ENCODE measurements around the gene SGIP1. TPM values are rescaled to one million over a fixed set of nuclear protein-coding genes. Genes with fewer than 3 reads are reported as not detected.

SGIP1 gene
- total RNA-seq, 4 donors from 2014 or later: 0.10 to 2.8 (median 0.66) TPM

- H3K36me3 ChIP-seq: no peaks in the 10 kb centered on the region
- TF ChIP-seq POLR2A (IDR thresholded peaks at IDR 0.05) (no peak), CTCF (IDR thresholded peaks at IDR 0.05) (no peak), EP300 (IDR thresholded peaks at IDR 0.05) (no peak), POLR2AphosphoS5 (IDR thresholded peaks at IDR 0.05) (no peak)
- WGBS: 86% methylated on average over 3 of the region's 3 CpGs
- no peak for DNase-seq (ENCODE audit: low spot score in 2 of 2)
- H3K27ac ChIP-seq: no peak overlapping the region
- H3K4me1 ChIP-seq: no peaks in the 10 kb centered on the region
- no peak overlapping the region for H3K4me3 ChIP-seq
- no peaks in the 10 kb centered on the region for H3K27me3 ChIP-seq
- H3K9me3 ChIP-seq: no peaks in the 10 kb centered on the region
Observed at GRCh38 chr1:66521721-66522365, 12.1 kb upstream of the SGIP1 start.

- Histone ChIP-seq H3K36me3 (no peaks in the 10 kb centered on the region), H3K4me3 (no peak overlapping the region), H3K9me3 (no peaks in the 10 kb centered on the region), H3K27ac (no peak overlapping the region), H3K4me1 (no peaks in the 10 kb centered on the region), H3K27me3 (no peaks in the 10 kb centered on the region)
- TF ChIP-seq CTCF (IDR thresholded peaks at IDR 0.05) (no peak), EP300 (IDR thresholded peaks at IDR 0.05) (no peak), POLR2A (IDR thresholded peaks at IDR 0.05) (no peak), POLR2AphosphoS5 (IDR thresholded peaks at IDR 0.05) (no peak)
- no peak for DNase-seq (ENCODE audit: low spot score in 2 of 2)
Observed at GRCh38 chr1:66523562-66523961, 10.4 kb upstream of the SGIP1 start.

- H3K27me3 ChIP-seq: no peaks in the 10 kb centered on the region
- H3K27ac ChIP-seq: no peak overlapping the region
- no peaks in the 10 kb centered on the region for H3K4me1 ChIP-seq
- TF ChIP-seq EP300 (IDR thresholded peaks at IDR 0.05): no peak
- TF ChIP-seq POLR2AphosphoS5 (IDR thresholded peaks at IDR 0.05): no peak
- TF ChIP-seq POLR2A (IDR thresholded peaks at IDR 0.05): no peak
- no peak for TF ChIP-seq CTCF (IDR thresholded peaks at IDR 0.05)
- H3K36me3 ChIP-seq: no peaks in the 10 kb centered on the region
- H3K9me3 ChIP-seq: no peaks in the 10 kb centered on the region
- DNase-seq (ENCODE audit: low spot score in 2 of 2): no peak
- H3K4me3 ChIP-seq: no peak overlapping the region
- WGBS: 97% methylated on average over 1 of the region's 1 CpG
Observed at GRCh38 chr1:66525086-66525485, 8.9 kb upstream of the SGIP1 start.

- TF ChIP-seq POLR2AphosphoS5 (IDR thresholded peaks at IDR 0.05) (no peak), CTCF (IDR thresholded peaks at IDR 0.05) (no peak)
- DNase-seq (ENCODE audit: low spot score in 2 of 2): no peak
- H3K27ac ChIP-seq: no peak overlapping the region
- H3K4me1 ChIP-seq: no peaks in the 10 kb centered on the region
- H3K36me3 ChIP-seq: no peaks in the 10 kb centered on the region
- no peak overlapping the region for H3K4me3 ChIP-seq
- 73% methylated on average over 1 of the region's 1 CpG for WGBS
- H3K27me3 ChIP-seq: no peaks in the 10 kb centered on the region
- no peaks in the 10 kb centered on the region for H3K9me3 ChIP-seq
Observed at GRCh38 chr1:66526036-66526435, 7.9 kb upstream of the SGIP1 start.

GRCh38 chr1:66526991-66527390, 7.0 kb upstream of the SGIP1 start:
- no peak for DNase-seq (ENCODE audit: low spot score in 2 of 2)
- Histone ChIP-seq H3K36me3 (no peaks in the 10 kb centered on the region), H3K4me1 (no peaks in the 10 kb centered on the region), H3K4me3 (no peak overlapping the region), H3K27ac (no peak overlapping the region), H3K27me3 (no peaks in the 10 kb centered on the region), H3K9me3 (no peaks in the 10 kb centered on the region)
- WGBS: 75% methylated on average over 2 of the region's 2 CpGs
- TF ChIP-seq POLR2A (IDR thresholded peaks at IDR 0.05): no peak
- TF ChIP-seq POLR2AphosphoS5 (IDR thresholded peaks at IDR 0.05): no peak
- TF ChIP-seq CTCF (IDR thresholded peaks at IDR 0.05): no peak
- TF ChIP-seq EP300 (IDR thresholded peaks at IDR 0.05): no peak
